ENCODE measurements around the gene HS3ST6. TPM values are rescaled to one million over a fixed set of nuclear protein-coding genes. Genes with fewer than 3 reads are reported as not detected.
"Not testable (repeated sequence)": the region's sequence is repeated elsewhere in the genome, so short reads cannot be mapped to it uniquely, and the experiment has no call there.

HS3ST6 gene
- total RNA-seq: not detected in 2 replicates

DNA sequence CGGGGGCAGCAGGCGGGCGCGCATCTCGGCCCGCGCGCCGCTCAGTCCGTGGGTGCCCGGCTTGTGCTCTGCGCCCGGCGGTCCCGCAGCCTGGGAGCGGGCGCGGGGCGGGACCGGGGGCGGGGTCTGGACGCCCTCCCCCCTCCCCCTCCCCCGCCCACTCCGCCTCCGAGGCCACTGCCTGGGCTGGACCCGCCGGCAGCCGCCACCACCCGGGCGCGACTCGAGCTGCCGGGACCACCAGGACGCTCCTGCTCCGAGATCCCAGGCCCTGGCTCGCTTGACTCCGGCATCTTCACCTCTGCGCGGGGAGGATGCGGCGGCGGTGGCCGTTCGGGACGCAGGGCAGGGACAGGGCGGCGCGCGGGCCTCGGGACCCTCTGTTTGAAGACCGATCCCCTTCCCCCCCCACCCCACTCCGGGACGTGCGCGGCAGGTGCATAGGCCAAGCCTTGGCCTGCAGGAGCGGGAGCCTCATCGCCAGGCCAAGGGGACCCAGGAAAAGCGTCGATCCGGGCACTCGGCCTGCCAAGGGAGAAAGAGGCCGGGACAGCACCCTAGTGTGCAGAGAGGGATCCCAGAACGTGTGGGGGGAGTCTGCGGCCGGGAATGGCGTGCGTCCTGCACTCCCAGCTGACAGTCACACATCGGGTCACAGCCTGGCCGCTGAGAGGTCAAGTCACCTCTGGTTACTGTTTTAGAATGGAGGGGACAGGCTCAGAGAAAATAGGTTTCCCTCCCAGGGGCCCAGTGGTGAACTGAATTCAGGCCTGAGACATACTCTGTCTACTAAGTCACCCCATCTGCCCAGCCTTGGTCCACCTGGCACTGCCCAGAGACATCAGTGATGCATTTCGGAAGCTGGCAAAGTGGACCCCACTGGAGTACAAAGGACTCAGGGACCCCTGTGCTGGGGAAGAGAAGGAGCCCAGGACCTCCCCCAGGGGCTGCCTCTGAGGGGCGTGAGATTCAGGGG lies at the start of gene HS3ST6:
TSS of gene HS3ST6 (minus strand) at position 65 of the 976 bp plus-strand sequence. CDS start 92 bp downstream, outside the sequence.
- no peak within 1 kb of the TSS for H3K4me3 ChIP-seq (ENCODE audit: low read depth, low read length)
- DNase-seq (ENCODE audit: low read depth): no peak
- TF ChIP-seq, protein P1, sequence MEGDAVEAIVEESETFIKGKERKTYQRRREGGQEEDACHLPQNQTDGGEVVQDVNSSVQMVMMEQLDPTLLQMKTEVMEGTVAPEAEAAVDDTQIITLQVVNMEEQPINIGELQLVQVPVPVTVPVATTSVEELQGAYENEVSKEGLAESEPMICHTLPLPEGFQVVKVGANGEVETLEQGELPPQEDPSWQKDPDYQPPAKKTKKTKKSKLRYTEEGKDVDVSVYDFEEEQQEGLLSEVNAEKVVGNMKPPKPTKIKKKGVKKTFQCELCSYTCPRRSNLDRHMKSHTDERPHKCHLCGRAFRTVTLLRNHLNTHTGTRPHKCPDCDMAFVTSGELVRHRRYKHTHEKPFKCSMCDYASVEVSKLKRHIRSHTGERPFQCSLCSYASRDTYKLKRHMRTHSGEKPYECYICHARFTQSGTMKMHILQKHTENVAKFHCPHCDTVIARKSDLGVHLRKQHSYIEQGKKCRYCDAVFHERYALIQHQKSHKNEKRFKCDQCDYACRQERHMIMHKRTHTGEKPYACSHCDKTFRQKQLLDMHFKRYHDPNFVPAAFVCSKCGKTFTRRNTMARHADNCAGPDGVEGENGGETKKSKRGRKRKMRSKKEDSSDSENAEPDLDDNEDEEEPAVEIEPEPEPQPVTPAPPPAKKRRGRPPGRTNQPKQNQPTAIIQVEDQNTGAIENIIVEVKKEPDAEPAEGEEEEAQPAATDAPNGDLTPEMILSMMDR (IDR thresholded peaks at IDR 0.05; ENCODE audit: insufficient read depth, low read depth, low read length): no peak

DNA sequence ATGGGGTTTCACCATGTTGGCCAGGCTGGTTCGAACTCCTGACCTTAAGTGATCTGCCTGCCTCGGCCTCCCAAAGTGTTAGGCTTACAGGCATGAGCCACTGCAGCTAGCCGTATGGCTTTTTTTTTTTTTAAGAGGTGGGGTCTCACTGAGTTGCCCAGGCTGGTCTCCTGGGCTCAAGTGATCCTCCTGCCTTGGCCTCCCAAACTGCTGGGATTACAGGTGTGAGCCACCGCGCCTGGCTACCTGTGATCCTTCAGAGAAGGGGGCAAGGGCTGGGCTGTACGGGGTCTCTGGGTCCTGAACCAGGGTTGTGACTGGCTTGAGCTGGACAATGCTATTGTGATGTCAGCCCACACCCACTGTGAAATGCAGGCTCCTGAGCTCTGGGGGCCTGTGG lies 48.2 kb upstream of the HS3ST6 start, which contains the start of gene RNF151:
TSS of gene RNF151 (plus strand) at position 397 of the 400 bp plus-strand sequence. CDS start 26 bp downstream, outside the sequence.
- DNase-seq (ENCODE audit: low read depth): no peak
- TF ChIP-seq, protein P1 (IDR thresholded peaks at IDR 0.05; ENCODE audit: insufficient read depth, low read depth, low read length): no peak
- H3K4me3 ChIP-seq (ENCODE audit: low read depth, low read length): peak within 1 kb of the TSS; percentile 90

DNA sequence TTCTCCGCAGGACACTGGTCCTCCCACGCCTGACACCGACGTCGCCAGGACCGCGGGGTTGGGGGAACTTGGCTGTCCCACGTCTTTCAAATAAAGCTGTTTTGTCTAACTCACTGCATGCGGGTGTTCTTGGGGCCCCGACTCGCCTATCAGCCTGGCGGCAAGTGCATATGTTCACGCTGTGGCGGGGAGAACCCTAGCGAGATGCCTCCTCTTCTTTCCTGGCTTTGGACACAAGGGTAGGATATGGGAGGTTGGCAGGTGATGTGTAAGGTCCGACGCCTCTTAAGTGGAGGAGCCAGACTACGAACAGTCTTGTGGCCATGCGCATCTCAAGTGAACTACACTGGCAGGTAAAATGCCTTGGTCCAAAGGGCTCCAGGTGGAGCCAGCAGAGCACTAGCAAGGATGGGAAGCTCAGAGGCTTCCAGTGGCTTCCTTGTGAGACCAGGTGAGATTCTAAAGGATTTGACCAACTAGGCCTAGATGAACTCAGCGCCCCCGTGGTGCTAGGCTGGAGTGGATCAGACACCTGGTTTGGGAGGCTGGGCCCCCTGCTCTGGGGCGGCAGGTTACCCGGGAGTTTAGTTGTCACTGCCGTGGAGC lies 47.3 kb upstream of the HS3ST6 start:
- H3K4me3 ChIP-seq (ENCODE audit: low read depth, low read length): peak overlapping the region; percentile 90
- TF ChIP-seq, protein P1 (IDR thresholded peaks at IDR 0.05; ENCODE audit: insufficient read depth, low read depth, low read length): no peak
- no peak for DNase-seq (ENCODE audit: low read depth)

DNA sequence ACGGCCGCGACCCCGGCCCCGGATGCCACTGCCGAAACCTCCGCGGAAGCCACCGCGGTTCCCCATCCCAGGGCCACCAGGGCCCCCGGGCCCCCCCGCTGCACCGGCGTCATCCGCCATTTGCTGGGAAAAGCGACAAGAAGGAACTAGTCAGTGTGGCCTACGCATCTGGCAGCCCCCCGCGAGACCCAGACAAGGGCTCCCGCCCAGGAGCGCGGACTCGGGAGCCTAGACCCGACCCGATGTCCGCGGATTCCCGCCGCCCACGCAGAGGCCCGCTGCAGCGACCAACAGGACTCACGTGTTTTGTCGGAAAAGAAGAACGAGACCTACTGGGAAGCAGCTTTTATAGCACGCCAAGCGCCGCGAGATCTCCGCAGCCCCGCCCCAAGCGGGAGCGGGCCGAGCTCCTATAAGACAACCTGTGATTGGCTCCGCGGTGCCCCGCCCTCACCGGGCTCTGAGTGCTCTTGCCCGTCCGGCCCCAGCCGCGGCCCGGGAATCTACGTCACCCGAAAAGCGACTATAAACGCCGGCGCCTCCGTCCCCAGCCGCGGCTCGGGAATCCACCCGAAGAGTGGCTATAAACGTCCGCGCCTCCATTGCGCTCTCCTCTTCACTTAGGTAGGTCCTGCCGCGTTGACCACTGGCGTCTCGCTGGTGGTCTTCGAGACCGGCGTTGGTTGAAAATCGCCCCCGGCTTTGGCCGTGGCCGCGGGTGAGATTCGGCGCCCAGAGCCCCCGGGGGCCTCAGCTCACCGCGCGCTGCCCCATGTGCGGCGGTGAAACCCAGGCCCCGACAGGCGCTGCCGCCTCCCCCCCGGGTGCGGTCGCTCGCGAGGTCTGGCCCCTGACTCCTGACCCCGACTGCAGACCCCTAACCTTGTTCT lies 46.5 kb upstream of the HS3ST6 start, which contains the start of gene RPS2:
TSS of gene RPS2 (minus strand) at position 321 of the 890 bp plus-strand sequence. CDS start at position 120, 201 bp downstream.
- TF ChIP-seq, protein P1 (IDR thresholded peaks at IDR 0.05; ENCODE audit: insufficient read depth, low read depth, low read length): no peak
- peak; percentile 99 for DNase-seq (ENCODE audit: low read depth)
- H3K4me3 ChIP-seq (ENCODE audit: low read depth, low read length): peak within 1 kb of the TSS; percentile 90

DNA sequence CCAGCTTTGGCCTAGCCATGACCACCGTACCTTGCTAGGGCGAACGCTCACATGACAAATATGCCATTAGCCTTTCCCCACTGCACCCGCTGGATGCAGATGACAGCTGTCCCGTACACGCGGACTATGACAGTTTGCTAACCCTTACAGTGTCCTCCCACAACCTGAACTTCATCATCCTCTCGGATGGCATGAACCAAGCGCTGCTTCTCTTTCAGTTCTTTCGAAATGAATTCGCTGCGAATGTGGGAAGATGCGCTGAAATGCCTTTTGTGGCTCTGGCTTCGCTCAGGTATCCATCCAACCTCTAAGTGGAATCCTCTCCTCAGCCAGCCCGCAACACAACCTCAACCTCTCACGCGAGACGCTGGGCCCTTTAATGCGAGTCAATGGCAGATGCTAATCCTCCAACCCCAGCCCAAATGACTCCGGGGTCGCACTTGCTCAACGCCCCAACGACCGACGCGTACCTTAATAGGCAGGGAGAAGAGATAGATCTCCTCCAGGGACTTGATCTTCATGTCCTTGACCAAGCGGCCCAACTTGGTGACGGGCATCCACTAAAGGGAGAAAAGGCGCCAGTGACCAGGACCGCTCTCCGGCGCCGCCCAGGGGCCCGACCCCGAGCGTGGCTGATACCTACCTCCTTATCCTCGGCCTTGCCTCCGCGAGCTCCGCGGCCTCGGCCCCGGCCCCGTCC lies 45.7 kb upstream of the HS3ST6 start:
- peak overlapping the region; percentile 90 for H3K4me3 ChIP-seq (ENCODE audit: low read depth, low read length)
- DNase-seq (ENCODE audit: low read depth): peak; percentile 36
- TF ChIP-seq, protein P1 (IDR thresholded peaks at IDR 0.05; ENCODE audit: insufficient read depth, low read depth, low read length): no peak

DNA sequence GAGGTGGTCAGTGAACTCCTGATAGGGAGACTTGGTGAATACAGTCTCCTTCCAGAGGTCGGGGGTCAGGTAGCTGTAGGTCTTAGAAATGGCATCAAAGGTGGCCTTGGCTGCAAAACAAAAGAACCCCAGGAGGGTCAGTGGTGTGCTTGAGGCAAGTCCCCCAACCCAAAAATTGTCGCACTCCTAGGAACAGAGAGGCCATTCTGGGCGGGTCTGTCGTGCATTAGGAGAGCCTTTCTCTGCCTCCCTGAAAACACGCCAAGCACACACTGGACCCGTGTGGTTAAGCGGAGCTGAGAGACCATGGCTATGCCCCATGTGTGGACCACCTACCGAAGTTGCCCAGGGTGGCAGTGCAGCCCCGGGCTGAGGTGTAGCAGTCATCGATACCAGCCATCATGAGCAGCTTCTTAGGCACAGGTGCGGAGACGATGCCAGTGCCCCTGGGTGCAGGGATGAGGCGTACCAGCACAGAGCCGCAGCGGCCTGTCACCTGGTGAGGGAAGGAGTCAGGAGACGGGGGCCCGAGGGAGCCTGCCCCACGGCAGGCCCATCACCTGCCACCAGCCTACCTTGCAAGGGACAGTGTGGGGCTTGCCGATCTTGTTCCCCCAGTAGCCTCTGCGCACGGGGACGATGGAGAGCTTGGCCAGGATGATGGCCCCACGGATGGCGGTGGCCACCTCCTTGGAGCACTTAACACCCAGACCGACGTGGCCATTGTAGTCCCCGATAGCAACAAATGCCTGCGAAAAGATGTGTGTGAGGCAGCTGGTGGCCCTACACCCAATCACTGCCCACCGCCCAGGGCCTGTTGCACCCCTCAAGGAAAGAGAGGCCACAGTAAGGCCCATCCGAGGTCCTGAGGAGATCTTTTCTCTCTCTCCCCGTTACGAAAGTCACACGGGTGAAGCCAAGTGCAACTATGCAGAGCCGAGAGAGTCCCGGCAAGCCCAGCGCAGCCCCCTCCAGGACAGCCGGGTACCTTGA lies 44.2 kb upstream of the HS3ST6 start:
- not testable (repeated sequence) for DNase-seq (ENCODE audit: low read depth)
- peak overlapping the region; percentile 90 for H3K4me3 ChIP-seq (ENCODE audit: low read depth, low read length)

Measured in fibroblast of villous mesenchyme (primary cell).